Pons (tissue), 1 donor: ENCODE results near the gene CXCL17.
"Not testable (repeated sequence)": the region's sequence is repeated elsewhere in the genome, so short reads cannot be mapped to it uniquely, and the experiment has no call there.

Experiments used
- DNase-seq: peaks from one replicate; pipeline ENCODE4 v3.0.0-alpha.2; 2016; ENCODE audit warnings: low spot score

Gene CXCL17

GRCh38 chr19:42442833-42443232 lies at the start of gene CXCL17:
CXCL17 (minus strand) TSS chr19:42442946; CDS start chr19:42442832, 114 bp downstream.
- no peak for DNase-seq

- no peak for DNase-seq
Observed at GRCh38 chr19:42488783-42489521, 46.2 kb upstream of the CXCL17 start.

GRCh38 chr19:42487798-42488178 lies 45.0 kb upstream of the CXCL17 start:
- no peak for DNase-seq

- DNase-seq = no peak
Observed at GRCh38 chr19:42487032-42487797, 44.5 kb upstream of the CXCL17 start.

GRCh38 chr19:42485036-42485435 lies 42.3 kb upstream of the CXCL17 start:
- DNase-seq = not testable (repeated sequence)

- peak; percentile 55 for DNase-seq
Observed at GRCh38 chr19:42480335-42481095, 37.8 kb upstream of the CXCL17 start.

- no peak for DNase-seq
Observed at GRCh38 chr19:42479736-42480135, 37.0 kb upstream of the CXCL17 start.

GRCh38 chr19:42478765-42479311 lies 36.1 kb upstream of the CXCL17 start:
- no peak for DNase-seq

GRCh38 chr19:42477933-42478332 lies 35.2 kb upstream of the CXCL17 start:
- DNase-seq = no peak

GRCh38 chr19:42477117-42477516 lies 34.4 kb upstream of the CXCL17 start:
- no peak for DNase-seq

- DNase-seq = no peak
Observed at GRCh38 chr19:42475366-42475765, 32.6 kb upstream of the CXCL17 start.

- DNase-seq = peak; percentile 63
Observed at GRCh38 chr19:42474743-42475142, 32.0 kb upstream of the CXCL17 start.

- no peak for DNase-seq
Observed at GRCh38 chr19:42473686-42474085, 30.9 kb upstream of the CXCL17 start.

- no peak for DNase-seq
Observed at GRCh38 chr19:42472402-42473147, 29.8 kb upstream of the CXCL17 start.

- DNase-seq = no peak
Observed at GRCh38 chr19:42471554-42472249, 29.0 kb upstream of the CXCL17 start.

GRCh38 chr19:42469311-42470235 lies 26.8 kb upstream of the CXCL17 start:
- no peak for DNase-seq

GRCh38 chr19:42468273-42468796 lies 25.6 kb upstream of the CXCL17 start:
- DNase-seq = no peak

- peak; percentile 75 for DNase-seq
Observed at GRCh38 chr19:42467183-42467760, 24.5 kb upstream of the CXCL17 start.

- peak; percentile 40 for DNase-seq
Observed at GRCh38 chr19:42466521-42467182, 23.9 kb upstream of the CXCL17 start.
